Measurements from ENCODE around the gene TEX44.
"Not testable (repeated sequence)": the region's sequence is repeated elsewhere in the genome, so short reads cannot be mapped to it uniquely, and the experiment has no call there.

Gene TEX44

GRCh38 chr2:231571661-231572191 is 20.9 kb upstream of the TEX44 start:
- DNase-seq (ENCODE audit: low read depth), result no peak

GRCh38 chr2:231573096-231573495 is 19.6 kb upstream of the TEX44 start:
- DNase-seq (ENCODE audit: low read depth), result no peak

- DNase-seq (ENCODE audit: low read depth), result no peak
Measured at GRCh38 chr2:231573698-231574421, 18.8 kb upstream of the TEX44 start.

GRCh38 chr2:231575612-231576256 is 16.9 kb upstream of the TEX44 start:
- no peak for DNase-seq (ENCODE audit: low read depth)

GRCh38 chr2:231576465-231576864 is 16.2 kb upstream of the TEX44 start:
- DNase-seq (ENCODE audit: low read depth), result no peak

GRCh38 chr2:231578655-231579054 is 14.0 kb upstream of the TEX44 start:
- DNase-seq (ENCODE audit: low read depth), result not testable (repeated sequence)

GRCh38 chr2:231579560-231579959 is 13.1 kb upstream of the TEX44 start:
- DNase-seq (ENCODE audit: low read depth), result no peak

- peak; percentile 27 for DNase-seq (ENCODE audit: low read depth)
Measured at GRCh38 chr2:231581328-231581727, 11.3 kb upstream of the TEX44 start.

GRCh38 chr2:231583982-231584381 is 8.7 kb upstream of the TEX44 start:
- DNase-seq (ENCODE audit: low read depth), result no peak

GRCh38 chr2:231587744-231588143 is 4.9 kb upstream of the TEX44 start:
- not testable (repeated sequence) for DNase-seq (ENCODE audit: low read depth)

GRCh38 chr2:231589656-231590055 is 3.0 kb upstream of the TEX44 start:
- no peak for DNase-seq (ENCODE audit: low read depth)

GRCh38 chr2:231590614-231591013 is 2.0 kb upstream of the TEX44 start:
- DNase-seq (ENCODE audit: low read depth), result no peak

- no peak for DNase-seq (ENCODE audit: low read depth)
Measured at GRCh38 chr2:231593666-231594065, 1.0 kb downstream of the TEX44 start.

GRCh38 chr2:231597014-231597611 is 4.4 kb downstream of the TEX44 start:
- no peak for DNase-seq (ENCODE audit: low read depth)

- no peak for DNase-seq (ENCODE audit: low read depth)
Measured at GRCh38 chr2:231597627-231598026, 5.0 kb downstream of the TEX44 start.

GRCh38 chr2:231600619-231601355 is 8.1 kb downstream of the TEX44 start:
- no peak for DNase-seq (ENCODE audit: low read depth)

GRCh38 chr2:231601356-231602229 is 8.9 kb downstream of the TEX44 start:
- DNase-seq (ENCODE audit: low read depth), result peak; percentile 87

- DNase-seq (ENCODE audit: low read depth), result no peak
Measured at GRCh38 chr2:231602859-231603467, 10.3 kb downstream of the TEX44 start.

GRCh38 chr2:231604101-231604684 is 11.5 kb downstream of the TEX44 start:
- peak; percentile 66 for DNase-seq (ENCODE audit: low read depth)

Data from ELR (cell line).